HFF-Myc (cell line): ENCODE results near the gene FAM199X.

Experiments used
- DNase-seq: peaks from one replicate; pipeline ENCODE4 v3.0.0-alpha.2; 2011; ENCODE audit warnings: low read depth; ENCODE audit errors: extremely low read depth
- H3K4me3 ChIP-seq: replicated peaks from 2 replicates; pipeline ENCODE4 v1.5.1; 2011; ENCODE audit warnings: low read depth, mild to moderate bottlenecking, control low read depth, low read length
- TF ChIP-seq, protein P1 (sequence below): IDR thresholded peaks from 2 replicates; pipeline ENCODE4 v1.5.1; 2012; ENCODE audit warnings: mild to moderate bottlenecking, low read depth, low read length, control low read depth; ENCODE audit errors: missing control alignments

Gene FAM199X

DNA sequence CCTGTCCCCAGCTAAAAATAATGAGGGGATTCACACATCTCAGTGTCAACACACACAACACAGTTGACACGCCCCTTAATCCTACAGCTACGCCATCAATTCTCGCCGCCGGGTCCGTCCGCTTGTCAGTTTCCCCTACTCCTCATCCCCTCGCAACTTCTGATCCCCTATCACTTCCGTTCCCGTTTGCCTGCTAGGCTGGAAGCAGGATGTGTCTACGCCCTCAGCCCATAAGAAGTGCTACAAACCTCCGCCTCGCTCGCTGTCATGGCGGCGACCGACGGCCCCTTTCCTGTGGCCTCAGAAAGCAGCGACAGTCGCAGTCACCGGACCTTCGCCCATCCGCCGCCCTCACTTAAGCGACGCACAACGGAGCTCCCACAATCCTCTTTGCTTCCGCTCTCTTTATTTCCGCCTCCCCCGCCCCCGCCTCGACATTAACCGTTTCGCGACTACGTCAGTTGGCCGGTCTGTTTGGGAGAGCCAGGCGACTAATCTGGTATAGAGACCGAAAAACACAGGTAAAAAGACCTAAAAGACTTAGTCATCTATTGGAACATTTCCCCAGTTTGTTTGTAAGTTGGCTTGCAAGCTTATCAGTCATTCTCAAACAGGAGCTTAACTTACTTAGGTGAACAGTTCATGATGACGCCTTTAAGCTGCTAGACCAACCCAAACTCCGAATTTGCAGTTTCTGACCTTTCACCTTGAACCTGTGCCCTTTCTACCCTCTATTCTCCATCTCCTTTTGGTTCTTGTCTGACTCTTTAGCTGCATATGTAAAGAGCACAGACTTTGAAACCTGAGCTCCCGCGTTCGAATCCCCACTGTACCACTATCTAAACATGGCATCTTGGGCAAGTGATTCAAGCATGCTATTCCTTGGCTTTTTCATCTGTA, 9.4 kb upstream of the FAM199X start, which contains the start of gene SLC25A53:
Gene SLC25A53, minus strand, starts transcription at position 380 of the 900 bp plus-strand sequence. CDS start 51,752 bp downstream, outside the sequence.
- TF ChIP-seq, protein P1, sequence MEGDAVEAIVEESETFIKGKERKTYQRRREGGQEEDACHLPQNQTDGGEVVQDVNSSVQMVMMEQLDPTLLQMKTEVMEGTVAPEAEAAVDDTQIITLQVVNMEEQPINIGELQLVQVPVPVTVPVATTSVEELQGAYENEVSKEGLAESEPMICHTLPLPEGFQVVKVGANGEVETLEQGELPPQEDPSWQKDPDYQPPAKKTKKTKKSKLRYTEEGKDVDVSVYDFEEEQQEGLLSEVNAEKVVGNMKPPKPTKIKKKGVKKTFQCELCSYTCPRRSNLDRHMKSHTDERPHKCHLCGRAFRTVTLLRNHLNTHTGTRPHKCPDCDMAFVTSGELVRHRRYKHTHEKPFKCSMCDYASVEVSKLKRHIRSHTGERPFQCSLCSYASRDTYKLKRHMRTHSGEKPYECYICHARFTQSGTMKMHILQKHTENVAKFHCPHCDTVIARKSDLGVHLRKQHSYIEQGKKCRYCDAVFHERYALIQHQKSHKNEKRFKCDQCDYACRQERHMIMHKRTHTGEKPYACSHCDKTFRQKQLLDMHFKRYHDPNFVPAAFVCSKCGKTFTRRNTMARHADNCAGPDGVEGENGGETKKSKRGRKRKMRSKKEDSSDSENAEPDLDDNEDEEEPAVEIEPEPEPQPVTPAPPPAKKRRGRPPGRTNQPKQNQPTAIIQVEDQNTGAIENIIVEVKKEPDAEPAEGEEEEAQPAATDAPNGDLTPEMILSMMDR = no peak
- DNase-seq = peak; percentile 44
- H3K4me3 ChIP-seq = peak within 1 kb of the TSS; percentile 74

DNA sequence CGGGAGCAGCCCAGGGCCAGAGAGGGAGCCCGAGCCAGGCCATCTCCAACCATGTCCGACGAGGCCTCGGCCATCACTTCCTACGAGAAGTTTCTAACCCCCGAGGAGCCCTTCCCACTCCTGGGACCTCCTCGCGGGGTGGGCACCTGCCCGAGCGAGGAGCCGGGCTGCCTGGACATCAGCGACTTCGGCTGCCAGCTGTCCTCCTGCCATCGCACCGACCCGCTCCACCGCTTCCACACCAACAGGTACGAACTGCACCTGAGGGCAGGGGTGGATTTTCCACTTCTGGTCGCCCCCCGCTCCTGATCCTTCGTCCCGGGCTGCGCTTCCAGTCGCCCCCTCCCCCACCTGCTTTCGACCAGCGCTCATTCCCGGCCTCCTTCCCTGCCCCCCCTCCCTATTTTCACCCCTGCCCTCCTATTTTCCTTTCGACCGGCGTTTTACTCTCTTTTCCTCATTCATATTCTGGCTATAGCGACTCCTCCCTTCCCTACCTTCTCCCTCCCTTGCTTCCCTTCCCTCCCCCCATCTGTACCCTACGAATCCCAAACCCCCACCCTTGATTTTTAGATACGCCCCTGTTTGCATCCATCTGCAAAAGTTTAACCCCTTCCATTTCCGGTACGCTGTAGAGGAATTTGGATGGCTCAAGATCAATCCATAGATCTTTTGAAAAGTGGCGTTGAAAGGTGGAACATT, 633 bp downstream of the FAM199X start:
- no peak for DNase-seq
- peak overlapping the region; percentile 69 for H3K4me3 ChIP-seq
- TF ChIP-seq, protein P1 = no peak

DNA sequence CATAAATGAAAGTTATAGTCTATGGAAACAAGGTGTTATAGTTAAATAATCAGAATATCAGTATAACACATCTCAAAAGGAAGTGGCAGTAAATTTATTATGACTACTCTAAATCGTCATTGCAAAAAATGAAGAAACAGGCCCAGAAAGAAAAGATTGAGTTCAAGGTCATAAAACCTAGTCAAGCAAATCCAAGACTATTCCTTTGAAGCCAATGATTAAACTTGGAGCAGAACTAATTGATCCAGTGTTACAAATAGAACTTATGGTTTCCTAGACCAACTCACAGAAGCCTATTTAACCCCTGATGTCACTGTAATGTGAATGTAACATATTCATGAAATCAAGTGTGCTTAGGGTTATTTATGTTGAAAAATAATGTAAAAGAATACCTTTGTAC, 1.9 kb downstream of the FAM199X start:
- TF ChIP-seq, protein P1 = no peak
- H3K4me3 ChIP-seq = peak overlapping the region; percentile 69
- DNase-seq = no peak

DNA sequence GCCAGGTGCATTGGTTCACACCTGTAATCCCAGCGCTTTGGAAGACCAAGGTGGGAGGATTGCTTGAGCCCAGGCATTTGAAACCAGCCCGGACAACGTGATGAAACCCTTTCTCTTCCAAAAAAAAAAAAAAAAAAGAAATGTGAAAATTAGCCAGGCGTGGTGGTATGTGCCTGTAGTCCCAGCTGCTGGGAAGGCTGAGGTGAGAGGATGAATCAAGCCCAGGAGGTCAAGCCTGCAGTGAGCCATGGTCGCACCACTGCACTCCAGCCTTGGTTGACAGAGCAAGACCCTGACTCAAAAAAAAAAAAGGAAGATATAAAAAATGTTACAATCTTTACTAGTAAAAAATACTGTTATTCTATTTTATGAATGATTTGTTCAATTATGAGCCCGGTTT, 5.9 kb downstream of the FAM199X start:
- TF ChIP-seq, protein P1 = no peak
- no peak for DNase-seq
- H3K4me3 ChIP-seq = no peak overlapping the region

DNA sequence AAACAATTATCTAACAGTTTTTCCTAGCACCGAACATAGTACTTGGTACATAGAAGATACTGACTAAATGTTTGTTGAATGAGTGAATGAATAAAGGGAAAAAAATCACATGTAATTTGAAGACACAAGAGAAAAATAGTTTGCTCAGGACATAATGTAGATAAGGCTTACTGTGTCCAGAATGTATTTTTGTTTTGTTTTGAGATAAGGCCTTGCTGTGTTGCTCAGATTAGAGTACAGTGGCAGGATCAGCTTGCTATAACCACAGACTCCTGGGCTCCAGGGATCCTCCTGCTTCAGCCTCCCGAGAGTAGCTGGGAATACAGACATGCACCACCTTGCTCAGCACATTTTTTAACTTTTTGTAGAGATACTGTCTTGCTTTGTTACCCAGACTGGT, 6.5 kb downstream of the FAM199X start:
- no peak for DNase-seq
- TF ChIP-seq, protein P1 = no peak
- no peak overlapping the region for H3K4me3 ChIP-seq

DNA sequence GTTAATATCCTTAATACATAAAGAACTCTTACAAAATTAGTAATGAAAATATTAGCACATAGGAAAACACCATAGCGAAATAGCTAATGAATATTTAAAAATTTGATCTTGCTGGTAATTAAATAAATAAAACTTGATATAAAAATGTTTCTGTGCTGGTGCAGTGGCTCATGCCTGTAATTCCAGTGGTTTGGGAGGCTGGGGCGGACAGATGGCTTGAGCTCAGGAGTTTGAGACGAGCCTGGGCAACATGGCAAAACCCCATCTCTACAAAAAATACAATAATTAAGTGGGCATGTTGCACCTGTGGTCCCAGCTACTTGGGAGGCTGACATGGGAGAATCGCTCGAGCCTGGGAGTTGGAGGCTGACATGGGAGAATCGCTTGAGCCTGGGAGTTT, 7.6 kb downstream of the FAM199X start:
- DNase-seq = no peak
- H3K4me3 ChIP-seq = no peak overlapping the region
- TF ChIP-seq, protein P1 = no peak
